OCI-LY7 (cell line): ENCODE data around the gene MAP3K20.
"Not testable (repeated sequence)": the region's sequence is repeated elsewhere in the genome, so short reads cannot be mapped to it uniquely, and the experiment has no call there.

ENCODE experiments used
- CTCF ChIP-seq: fragments of 200-600 bp; sonication (generic); conservative IDR thresholded peaks from 2 replicates; pipeline ENCODE4 v1.5.1; 2014; ENCODE audit warnings: mild to moderate bottlenecking, antibody characterized with exemption, low read length, moderate library complexity, mixed read lengths
- EZH2phosphoT487 ChIP-seq: fragments of 200-600 bp; sonication (generic); IDR thresholded peaks from 2 replicates; pipeline ENCODE4 v1.6.1; 2018; ENCODE audit warnings: low read depth, borderline replicate concordance, mild to moderate bottlenecking, mixed run types, antibody characterized with exemption, low read length, moderate library complexity, mixed read lengths

- not testable (repeated sequence) for TF ChIP-seq CTCF, EZH2phosphoT487
Measured at GRCh38 chr2:173309370-173309769, 233.7 kb downstream of the MAP3K20 start.
